ENCODE measurements around the gene SIRT7.

Gene SIRT7

DNA sequence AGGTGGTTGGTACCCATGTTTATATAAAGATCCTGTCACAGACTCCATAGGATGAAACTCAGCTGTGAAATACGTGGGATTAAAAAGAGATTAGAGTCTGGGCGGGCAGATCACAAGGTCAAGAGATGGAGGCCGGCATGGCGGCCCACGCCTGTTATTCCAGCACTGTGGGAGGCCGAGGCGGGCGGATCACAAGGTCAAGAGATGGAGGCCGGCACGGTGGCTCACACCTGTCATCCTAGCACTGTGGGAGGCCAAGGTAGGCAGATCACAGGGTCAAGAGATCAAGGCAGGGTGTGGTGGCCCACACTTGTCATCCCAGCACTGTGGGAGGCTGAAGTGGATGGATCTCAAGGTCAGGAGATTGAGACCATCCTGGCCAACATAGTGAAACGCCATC lies 22.6 kb downstream of the SIRT7 start:
- Histone ChIP-seq H3K4me3 (no peak overlapping the region), H3K27ac (no peak overlapping the region)
- no peak for DNase-seq (ENCODE audit: low spot score)
- TF ChIP-seq, protein P1, sequence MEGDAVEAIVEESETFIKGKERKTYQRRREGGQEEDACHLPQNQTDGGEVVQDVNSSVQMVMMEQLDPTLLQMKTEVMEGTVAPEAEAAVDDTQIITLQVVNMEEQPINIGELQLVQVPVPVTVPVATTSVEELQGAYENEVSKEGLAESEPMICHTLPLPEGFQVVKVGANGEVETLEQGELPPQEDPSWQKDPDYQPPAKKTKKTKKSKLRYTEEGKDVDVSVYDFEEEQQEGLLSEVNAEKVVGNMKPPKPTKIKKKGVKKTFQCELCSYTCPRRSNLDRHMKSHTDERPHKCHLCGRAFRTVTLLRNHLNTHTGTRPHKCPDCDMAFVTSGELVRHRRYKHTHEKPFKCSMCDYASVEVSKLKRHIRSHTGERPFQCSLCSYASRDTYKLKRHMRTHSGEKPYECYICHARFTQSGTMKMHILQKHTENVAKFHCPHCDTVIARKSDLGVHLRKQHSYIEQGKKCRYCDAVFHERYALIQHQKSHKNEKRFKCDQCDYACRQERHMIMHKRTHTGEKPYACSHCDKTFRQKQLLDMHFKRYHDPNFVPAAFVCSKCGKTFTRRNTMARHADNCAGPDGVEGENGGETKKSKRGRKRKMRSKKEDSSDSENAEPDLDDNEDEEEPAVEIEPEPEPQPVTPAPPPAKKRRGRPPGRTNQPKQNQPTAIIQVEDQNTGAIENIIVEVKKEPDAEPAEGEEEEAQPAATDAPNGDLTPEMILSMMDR (IDR thresholded peaks at IDR 0.05): no peak

DNA sequence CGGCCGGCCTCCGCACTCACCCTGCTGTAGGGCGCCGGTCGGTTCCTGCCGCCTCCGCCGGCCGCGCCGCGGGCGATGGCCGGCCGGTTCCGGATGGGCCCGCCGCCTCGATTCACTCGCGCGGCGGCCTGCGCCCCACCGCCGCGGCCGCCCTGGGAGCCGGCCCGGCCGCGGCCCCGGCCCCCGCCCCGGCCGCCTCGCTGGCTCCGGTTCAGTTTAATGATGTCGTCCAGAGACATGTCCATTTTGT lies 26.7 kb downstream of the SIRT7 start:
- TF ChIP-seq, protein P1 (IDR thresholded peaks at IDR 0.05): no peak
- peak overlapping the region; percentile 100 for H3K4me3 ChIP-seq
- DNase-seq (ENCODE audit: low spot score): no peak
- H3K27ac ChIP-seq: peak overlapping the region in 1 of 2 donors; percentile 99

DNA sequence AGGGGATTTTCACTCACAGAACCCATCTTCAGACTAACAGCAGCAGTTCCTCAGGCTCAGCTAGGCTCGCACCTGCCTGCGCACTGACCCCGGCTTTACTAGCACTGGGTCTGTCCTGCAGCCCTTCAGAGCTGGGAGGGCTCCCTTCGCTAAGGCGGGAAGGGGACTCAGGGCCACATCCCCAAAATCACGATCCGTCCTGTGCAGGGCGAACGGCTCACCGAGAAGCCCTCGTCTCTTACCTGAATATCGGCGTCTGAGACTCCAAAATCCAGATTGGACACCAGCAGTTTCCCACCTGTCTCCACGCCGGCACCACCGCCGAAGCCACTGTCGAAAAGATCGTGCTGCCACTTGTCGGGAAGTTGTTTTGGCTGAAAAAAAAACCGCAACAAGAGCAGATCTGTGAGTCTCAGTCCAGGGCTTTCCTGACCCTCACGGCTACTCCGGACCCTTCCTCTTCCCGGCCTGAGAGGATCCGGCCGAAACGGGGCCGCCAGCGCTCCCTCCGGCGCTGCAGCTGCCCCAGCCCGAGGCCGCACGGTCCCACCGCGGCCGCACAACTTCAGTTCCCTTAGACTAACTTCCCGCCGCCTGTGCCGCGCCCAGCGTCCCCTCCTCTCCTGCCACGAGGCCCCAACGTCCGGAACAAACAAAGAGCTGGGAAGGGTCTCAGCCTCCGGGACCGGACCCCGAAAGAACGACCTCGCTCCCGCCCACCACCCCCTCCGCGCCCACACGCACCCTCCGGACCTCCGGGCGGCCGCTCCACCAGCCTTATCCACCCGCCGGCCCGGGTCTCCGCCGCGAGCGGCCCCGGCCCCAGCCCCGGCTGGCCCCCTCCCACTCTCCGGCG lies 27.3 kb downstream of the SIRT7 start:
- TF ChIP-seq, protein P1 (IDR thresholded peaks at IDR 0.05): no peak
- Histone ChIP-seq H3K4me3 (peak overlapping the region; percentile 100), H3K27ac (peak overlapping the region in 1 of 2 donors; percentile 99)
- DNase-seq (ENCODE audit: low spot score): no peak

DNA sequence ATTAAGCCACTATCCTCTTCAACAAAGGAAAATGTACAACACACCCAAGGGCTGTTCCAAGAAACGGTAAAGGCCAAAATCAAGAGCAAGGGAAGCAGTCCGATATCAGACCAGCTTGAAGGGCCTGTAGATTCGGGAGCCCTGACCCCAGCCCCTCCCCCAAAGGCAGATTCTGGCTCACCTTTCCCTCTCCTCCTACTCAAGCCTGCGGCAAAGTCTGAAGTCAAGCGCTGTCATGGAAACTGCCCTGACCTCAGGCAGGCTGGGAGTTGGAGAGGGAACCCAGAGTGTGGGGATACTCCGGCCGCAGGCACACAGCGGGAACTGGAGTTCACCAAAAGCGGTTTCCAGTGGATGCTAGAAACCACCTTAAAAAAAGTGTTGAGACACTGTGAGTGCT lies 28.4 kb downstream of the SIRT7 start:
- TF ChIP-seq, protein P1 (IDR thresholded peaks at IDR 0.05): no peak
- no peak overlapping the region for H3K4me3 ChIP-seq

DNA sequence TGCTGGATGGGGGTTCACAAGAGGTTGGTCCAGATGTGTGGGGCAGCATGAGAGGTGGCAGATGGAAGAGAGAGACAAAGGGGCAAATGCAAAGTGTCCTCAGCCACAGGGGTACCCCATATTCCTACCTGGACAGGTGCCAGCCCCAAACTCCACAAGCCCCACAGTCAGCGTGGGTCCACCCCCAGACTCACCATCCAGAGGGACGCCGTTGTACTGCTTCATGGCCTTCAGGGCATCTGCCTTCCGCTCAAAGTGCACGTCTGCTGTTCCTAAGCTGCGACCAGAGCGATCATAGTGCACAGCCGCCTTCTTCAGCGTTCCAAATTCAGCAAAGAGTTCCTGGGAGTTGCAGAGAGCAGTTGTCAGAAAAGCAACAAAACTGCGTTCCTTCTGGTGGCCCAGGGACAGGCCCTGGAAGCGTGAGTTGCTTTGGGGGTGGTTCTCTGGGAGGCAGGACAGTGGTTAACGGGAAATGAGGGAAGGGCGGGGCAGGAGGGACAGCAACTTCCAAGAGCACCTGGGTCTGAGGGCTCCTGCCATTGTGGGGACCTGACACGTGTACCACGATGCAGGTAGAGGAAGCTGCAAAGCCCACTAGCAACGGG lies 28.9 kb downstream of the SIRT7 start:
- TF ChIP-seq, protein P1 (IDR thresholded peaks at IDR 0.05): no peak
- DNase-seq (ENCODE audit: low spot score): no peak

More for the DNA sequence above, 28.4 kb downstream of the SIRT7 start:
- no peak for DNase-seq (ENCODE audit: low spot score)
- H3K27ac ChIP-seq: no peak overlapping the region

DNA sequence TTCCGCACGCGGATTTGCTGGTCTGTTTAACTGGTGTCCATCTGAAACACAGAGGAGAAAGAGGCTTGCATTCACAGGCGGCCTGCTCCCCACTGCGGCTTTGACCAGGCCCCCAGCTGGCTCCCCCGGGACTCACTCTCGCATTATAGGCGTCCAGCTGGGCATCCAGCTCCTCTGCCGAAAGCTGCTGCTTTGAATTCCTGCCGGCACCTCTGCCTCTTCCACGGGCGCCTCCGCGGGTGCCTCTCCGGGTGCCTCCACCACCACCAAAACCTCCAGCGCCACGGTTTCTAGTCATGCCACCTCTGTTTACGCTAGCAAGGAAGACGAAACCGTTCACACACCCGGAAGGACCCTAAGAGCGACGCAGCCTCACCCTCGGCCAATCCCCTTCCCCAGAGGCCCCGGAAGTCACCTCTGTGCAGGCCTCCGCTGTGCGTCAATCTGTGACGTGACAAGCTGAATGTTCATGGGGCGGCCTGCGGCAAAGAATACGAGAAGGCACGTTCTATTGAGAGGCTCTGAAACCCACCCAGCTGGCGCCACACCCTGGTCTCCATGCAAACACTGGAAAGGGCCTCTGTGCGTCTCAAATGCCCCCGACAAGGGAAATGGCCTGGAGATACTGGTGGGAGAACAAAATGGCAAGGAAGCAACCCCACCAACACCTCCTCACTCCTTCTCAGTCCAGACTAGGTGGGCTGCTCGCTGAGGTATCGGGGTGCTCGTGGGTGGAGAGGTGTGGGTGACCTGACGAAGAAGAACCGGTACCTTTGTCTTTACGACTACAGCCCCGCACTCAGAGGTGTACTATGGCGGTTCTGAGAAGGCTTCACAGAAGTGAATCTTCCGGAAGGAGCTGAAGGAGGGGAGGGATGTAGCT lies 29.6 kb downstream of the SIRT7 start:
- no peak for DNase-seq (ENCODE audit: low spot score)
- TF ChIP-seq, protein P1 (IDR thresholded peaks at IDR 0.05): no peak
- H3K27ac ChIP-seq: no peak overlapping the region
- no peak overlapping the region for H3K4me3 ChIP-seq

More for the DNA sequence above, 28.9 kb downstream of the SIRT7 start:
- H3K27ac ChIP-seq: no peak overlapping the region
- no peak overlapping the region for H3K4me3 ChIP-seq

All from coronary artery (tissue), 2 donors.